HL-60/S4 treated with retinoic acid at 250 ng/mL for 4 days and 3 days (cell line): ENCODE results near the gene ESR1.

Source experiments
- in situ Hi-C: fragments of 300-500 bp; cut with MboI; formaldehyde crosslinking; loops from 2 replicates; pipeline ENCODE4 v1.7.0; 2022; ENCODE audit warnings: low sequenced_read_pairs

Gene ESR1

GRCh38 chr6:151807513-151808370 lies at the start of gene ESR1:
Gene ESR1, plus strand, starts transcription at chr6:151807682. Its CDS starts 231 bp downstream, at chr6:151807913.
- in situ Hi-C loops: no loop called here

GRCh38 chr6:151760486-151760885 lies 47.0 kb upstream of the ESR1 start:
- in situ Hi-C loops: no loop called here

- in situ Hi-C loops: no loop called here
Observed at GRCh38 chr6:151761851-151762250, 45.6 kb upstream of the ESR1 start.

GRCh38 chr6:151762817-151763216 lies 44.7 kb upstream of the ESR1 start:
- in situ Hi-C loops: no loop called here

- in situ Hi-C loops: no loop called here
Observed at GRCh38 chr6:151763303-151763702, 44.2 kb upstream of the ESR1 start.

- in situ Hi-C loops: no loop called here
Observed at GRCh38 chr6:151763938-151764680, 43.4 kb upstream of the ESR1 start.

GRCh38 chr6:151765444-151765886 lies 42.0 kb upstream of the ESR1 start:
- in situ Hi-C loops: no loop called here

GRCh38 chr6:151772446-151772845 lies 35.0 kb upstream of the ESR1 start:
- in situ Hi-C loops: no loop called here

GRCh38 chr6:151773382-151773781 lies 34.1 kb upstream of the ESR1 start:
- in situ Hi-C loops: no loop called here

GRCh38 chr6:151782560-151782959 lies 24.9 kb upstream of the ESR1 start:
- in situ Hi-C loops: no loop called here

GRCh38 chr6:151783692-151784091 lies 23.8 kb upstream of the ESR1 start:
- in situ Hi-C loops: no loop called here

- in situ Hi-C loops: no loop called here
Observed at GRCh38 chr6:151784441-151785214, 22.9 kb upstream of the ESR1 start.

- in situ Hi-C loops: no loop called here
Observed at GRCh38 chr6:151796842-151797530, 10.5 kb upstream of the ESR1 start.

- in situ Hi-C loops: no loop called here
Observed at GRCh38 chr6:151803743-151804142, 3.7 kb upstream of the ESR1 start.

- in situ Hi-C loops: no loop called here
Observed at GRCh38 chr6:151804585-151805285, 2.7 kb upstream of the ESR1 start.

GRCh38 chr6:151805286-151805840 lies 2.1 kb upstream of the ESR1 start:
- in situ Hi-C loops: no loop called here

- in situ Hi-C loops: no loop called here
Observed at GRCh38 chr6:151806757-151807512, 547 bp upstream of the ESR1 start.

- in situ Hi-C loops: no loop called here
Observed at GRCh38 chr6:151808371-151809241, 1.1 kb downstream of the ESR1 start.
